Stimulated activated CD4-positive, alpha-beta T cell treated with anti-CD3 and anti-CD28 coated beads, Interleukin-15, amount 100 ng/mL, for 1 hour (primary cell): ENCODE measurements around the gene NBEA.
"Not testable (repeated sequence)": the region's sequence is repeated elsewhere in the genome, so short reads cannot be mapped to it uniquely, and the experiment has no call there.

Experiments
- DNase-seq, 2 donors: peaks; one replicate each; pipeline ENCODE4 v3.0.0-alpha.2; 2020; ENCODE audit warnings: low read depth in 1 of 2, low spot score in 1 of 2

The NBEA gene

DNA sequence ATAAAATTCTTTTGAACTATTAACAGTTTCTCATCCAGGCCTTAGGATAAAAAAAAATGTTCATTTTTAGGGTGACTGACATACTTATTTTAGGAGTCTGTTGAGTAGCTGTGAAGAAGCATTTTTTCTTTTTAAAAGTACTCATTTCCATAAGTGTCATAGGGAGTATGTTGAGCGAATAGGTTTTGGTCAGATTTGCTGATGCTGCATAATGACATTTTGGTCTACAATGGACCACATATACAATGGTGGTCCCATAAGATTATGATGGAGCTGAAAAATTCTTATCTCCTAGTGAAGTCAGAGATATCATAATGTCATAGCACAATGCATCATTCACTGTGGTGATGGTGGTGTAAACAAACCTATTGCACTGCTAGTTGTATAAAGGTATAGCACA, 17.4 kb downstream of the NBEA start:
- no peak for DNase-seq

DNA sequence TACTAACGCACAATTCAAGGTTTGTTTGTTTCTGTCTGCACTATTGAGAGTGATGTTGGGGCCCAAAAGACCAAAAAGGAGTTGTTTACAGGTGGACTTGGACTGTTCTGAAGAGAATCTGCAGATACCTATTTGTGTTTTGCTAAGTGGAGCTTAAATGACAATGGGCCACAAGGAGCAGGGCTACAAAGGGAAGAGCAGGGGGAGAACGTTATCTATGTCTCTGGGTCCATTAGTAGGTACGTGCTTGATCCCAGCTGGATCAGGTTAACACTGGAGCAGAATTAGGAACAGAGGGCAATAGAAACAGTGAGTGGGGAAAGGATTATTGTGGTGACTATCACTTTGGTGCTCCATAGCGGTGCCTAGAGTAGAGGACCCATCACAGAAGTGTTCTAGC, 22.5 kb downstream of the NBEA start:
- DNase-seq: no peak

DNA sequence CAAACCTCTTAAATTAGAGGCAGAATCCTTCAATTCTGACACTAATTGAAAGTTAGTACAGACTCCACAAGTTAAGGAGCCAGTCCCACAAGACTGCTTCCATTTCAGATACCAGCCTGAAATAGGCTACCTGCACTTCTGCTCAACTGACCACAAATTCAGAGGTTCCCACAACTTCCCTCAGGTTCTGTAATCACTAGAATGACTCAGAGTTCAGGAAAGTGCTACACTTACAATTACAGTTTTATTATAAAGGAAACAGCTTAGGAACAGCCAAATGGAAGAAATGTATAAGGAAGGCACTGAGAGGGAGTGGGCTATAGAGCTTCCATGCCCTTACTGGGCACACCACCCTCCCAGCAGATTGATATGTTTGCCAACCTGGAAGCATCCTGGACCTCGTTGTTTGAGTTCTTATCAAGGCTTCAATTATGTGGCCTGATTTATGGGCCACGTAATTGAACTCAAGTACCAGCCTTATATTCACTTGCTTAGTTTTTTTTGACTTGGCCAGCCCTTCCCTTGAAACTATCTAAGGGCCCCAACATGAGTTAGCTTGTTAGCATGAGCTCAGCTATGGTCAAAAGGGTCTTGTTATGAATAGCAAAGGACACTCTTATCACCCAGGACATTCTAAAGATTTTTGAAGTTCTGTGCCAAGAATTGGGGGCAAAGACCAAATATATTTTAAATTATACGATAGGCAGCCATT, 25.9 kb downstream of the NBEA start:
- no peak for DNase-seq

- not testable (repeated sequence) for DNase-seq
Measured at GRCh38 chr13:34969539-34969938, 27.5 kb downstream of the NBEA start.

- no peak for DNase-seq
Measured at GRCh38 chr13:34970961-34971360, 28.9 kb downstream of the NBEA start.

- no peak for DNase-seq
Measured at GRCh38 chr13:34971473-34971872, 29.4 kb downstream of the NBEA start.

GRCh38 chr13:34985199-34985598, 43.1 kb downstream of the NBEA start:
- not testable (repeated sequence) for DNase-seq

GRCh38 chr13:34988330-34988791, 46.3 kb downstream of the NBEA start:
- DNase-seq: no peak

DNA sequence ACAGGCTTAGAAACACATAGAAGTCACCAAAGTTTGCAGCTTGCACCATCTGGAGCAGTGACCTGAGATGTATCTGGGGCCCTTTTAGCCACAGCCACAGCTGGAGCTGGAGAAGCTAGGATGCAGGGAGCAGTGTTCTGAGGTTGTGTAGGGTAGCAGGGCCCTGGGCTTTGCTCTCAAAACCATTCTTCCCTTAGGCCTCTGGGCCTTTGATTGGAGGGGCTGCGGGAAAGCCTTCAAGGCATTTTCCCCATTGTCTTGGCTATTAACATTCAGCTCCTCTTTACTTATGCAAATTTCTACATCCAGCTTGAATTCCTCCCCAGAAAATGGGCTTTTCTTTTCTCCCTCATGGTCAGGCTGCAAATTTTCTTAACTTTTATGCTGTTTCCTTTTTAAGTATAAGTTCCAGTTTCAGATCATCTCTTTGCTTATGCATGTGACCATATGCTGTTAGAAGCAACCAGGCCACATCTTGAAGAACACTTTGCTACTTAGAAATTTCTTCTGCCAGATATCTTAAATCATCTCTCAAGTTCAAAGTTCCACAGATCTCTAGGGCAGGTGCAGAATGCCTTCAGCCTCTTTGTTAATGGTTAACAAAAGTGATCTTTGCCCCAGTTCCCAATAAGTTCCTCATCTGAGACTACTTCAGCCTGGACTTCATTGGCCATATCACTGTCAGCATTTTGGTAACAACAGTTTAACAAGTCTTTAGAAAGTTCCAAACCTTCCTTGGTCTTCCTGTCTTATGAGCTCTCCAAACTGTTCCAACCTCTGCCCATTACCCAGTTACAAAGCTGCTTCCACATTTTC, 48.5 kb downstream of the NBEA start:
- DNase-seq: no peak

GRCh38 chr13:34993470-34993869, 51.4 kb downstream of the NBEA start:
- DNase-seq: no peak

GRCh38 chr13:35003734-35004133, 61.7 kb downstream of the NBEA start:
- DNase-seq: not testable (repeated sequence)

DNA sequence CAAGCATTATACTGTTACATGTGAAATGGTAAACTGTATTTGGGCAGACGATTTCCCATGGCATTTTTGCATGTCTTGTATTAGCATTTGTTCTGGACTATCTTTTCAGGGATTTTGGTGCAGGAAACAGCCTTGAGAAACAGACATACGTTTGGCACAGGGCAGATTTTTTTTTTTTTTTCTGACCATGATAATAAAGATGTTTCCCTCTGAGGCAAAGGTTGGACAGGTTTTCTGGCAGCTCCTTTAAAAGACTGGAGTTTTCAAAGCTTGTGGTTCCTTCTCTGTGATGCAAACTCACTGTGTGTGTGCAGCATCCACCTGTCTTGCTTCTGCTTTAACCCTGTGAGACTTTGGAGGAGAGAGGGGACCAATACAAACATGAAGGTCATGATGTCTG, 63.0 kb downstream of the NBEA start:
- DNase-seq: no peak

DNA sequence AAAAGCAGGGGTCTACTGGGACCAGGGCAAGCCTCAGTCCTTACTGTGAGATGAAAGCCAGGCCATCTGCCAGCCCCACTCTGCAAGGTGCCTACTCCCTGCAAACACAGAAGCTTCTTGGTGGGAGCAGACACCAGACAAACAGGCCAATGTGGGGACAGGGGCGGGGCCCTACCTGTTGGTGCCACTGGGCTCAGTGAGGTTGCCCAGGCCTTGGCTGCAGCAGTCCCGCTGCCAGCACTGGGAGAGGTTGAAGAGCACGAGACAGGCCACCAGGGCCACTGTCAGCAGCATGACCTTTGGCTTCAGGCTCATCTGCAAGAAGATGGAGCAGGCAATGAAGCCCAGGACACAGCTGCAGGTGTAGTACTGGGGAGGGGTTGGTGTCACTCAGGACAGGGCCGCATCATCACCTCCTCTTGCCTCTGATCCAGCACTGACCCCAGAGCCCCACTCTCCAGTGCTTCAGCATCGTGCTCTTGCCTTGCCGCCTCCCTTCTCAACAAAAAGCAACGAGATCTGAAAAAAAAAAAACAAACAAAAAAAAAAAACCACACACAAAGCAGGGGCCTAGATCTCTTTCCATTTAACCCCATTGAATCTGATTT, 72.6 kb downstream of the NBEA start:
- no peak for DNase-seq

DNA sequence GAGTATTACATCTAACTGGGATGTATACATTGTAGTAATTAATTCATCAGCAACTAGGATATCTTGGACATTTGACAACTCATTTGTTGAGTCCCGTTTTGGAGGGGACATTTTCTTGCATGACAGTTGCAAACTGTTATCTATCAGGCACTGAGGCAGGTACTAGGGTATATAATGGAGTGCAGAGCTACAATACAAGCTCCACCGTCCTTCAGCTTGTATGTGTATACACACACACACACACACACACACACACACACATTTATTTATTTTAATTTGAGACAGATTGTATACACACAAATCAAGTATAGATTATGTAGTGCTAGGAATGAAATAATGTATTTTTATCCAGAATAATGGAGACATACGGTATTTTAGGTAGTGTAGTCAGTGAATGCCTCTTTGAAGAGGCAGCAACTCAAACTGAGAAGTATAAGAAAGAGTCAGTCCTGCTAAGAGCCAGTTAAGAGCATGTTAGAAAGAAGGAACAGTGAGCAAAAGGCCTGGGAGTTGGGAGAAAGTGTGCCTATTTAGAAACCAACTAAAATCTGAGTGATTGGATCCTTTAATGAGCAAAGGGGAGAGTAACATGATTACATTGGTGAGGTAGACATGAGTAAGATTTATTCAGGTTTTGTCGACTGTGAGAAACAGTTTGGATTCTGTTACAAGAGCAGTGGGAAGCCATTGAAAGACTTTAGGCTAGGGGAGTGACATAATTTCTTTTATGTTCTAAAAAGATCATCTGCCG, 74.5 kb downstream of the NBEA start:
- no peak for DNase-seq

- DNase-seq: no peak
Measured at GRCh38 chr13:35025314-35025713, 83.2 kb downstream of the NBEA start.

- DNase-seq: no peak
Measured at GRCh38 chr13:35028338-35028867, 86.3 kb downstream of the NBEA start.

DNA sequence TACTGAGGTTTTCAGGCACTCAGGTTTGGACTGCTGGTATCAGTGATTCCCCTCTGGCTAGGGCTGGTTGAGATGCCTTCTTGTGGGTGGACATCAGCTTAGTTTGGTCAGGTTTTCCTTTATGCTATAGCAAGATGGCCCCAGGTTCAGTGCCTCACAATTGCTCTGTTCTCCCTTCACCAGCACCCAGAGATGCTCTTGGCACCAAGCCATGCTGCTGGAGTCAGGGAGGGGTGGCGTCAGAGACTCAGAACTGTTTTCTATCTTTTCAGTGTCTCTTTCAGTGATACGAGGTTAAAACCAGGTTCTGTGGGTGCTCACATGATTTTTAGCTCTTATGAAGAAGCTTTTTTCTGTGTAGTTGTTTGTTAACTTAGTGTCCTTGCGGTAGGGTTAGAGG, 96.9 kb downstream of the NBEA start:
- no peak for DNase-seq

DNA sequence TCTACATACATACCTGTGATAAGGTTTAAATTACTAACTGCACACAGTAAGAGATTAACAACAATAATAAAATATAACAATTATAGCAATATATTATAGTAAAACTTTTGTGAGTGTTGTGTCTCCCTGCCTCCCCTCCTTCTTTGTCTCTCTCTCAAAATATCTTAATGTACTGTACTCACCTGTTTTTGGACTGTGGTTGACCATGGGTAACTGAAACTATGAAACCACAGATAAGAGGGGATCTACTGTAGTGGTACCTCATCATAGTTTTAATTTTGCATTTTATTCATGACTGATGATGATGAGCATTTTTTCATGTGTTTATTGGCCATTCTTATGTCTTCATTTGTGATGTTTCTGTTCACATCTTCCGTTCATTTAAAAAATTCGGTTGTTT, 104.5 kb downstream of the NBEA start:
- no peak for DNase-seq

- no peak for DNase-seq
Measured at GRCh38 chr13:35055705-35056104, 113.6 kb downstream of the NBEA start.

- DNase-seq: no peak
Measured at GRCh38 chr13:35057858-35058257, 115.8 kb downstream of the NBEA start.

DNA sequence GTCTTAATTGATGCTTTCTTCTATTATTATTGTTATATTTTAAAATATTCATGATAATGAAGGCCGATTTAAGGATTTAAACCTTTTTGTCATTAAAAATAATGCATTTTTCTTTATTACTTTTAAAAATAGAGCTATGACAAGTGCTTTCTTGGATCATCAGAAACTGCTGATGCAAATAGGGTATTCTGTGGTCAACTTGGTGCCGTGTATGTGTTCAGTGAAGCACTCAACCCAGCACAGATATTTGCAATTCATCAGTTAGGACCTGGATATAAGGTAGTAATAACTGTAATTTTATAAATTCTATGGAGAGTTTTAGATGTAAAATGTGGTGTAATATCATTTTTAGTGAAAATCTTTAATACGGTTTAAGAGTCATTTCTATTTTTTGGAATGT, 116.5 kb downstream of the NBEA start:
- not testable (repeated sequence) for DNase-seq
